K562 (cell line): ENCODE measurements around the gene SIRT7. TPM values are rescaled to one million over a fixed set of nuclear protein-coding genes. Genes with fewer than 3 reads are reported as not detected.

Source experiments
- ATAC-seq: fragments of 200-7000 bp; cut with Tn5 transposase; 3 replicates; pipeline ENCODE4 v1.9.1; 2020; ENCODE audit warnings: moderate library complexity
- BruUV-seq: library from RNA; stranded (reverse); fragments of 400-500 nt; replicated peaks from 2 replicates; lab custom pipeline; 2021; lab: Mats Ljungman, UMichigan
- CTCF ChIA-PET: fragments of 300-600 bp; formaldehyde crosslinking; extraction: SDS; loops from one replicate; lab custom pipeline; 2021; ENCODE audit warnings: low intra/inter-chr PET ratio; lab: Yijun Ruan, JAX
- POLR2A ChIA-PET: fragments of 300-600, 350-650 bp; sonication (Branson Sonifier 250); formaldehyde crosslinking; extraction: SDS; loops from one replicate; lab custom pipeline; 2021; ENCODE audit warnings: antibody characterized with exemption, inconsistent platforms; lab: Yijun Ruan, JAX
- DNase-seq, 4 experiments: peaks; one replicate each; pipeline versions ENCODE4 v3.0.0 to v3.0.0-alpha.2; 2011 to 2018; ENCODE audit warnings: low spot score in 3 of 4, mixed read lengths in 3 of 4; ENCODE audit errors: extremely low read depth in 1 of 4
- FAIRE-seq: peaks from 2 replicates; lab custom pipeline; 2011; peaks lifted over from hg19 to GRCh38; lab: Jason Lieb, UNC
- H2AFZ ChIP-seq: 2 replicates; pipeline ENCODE4 v1.6.0; 2011; ENCODE audit warnings: low read depth, low read length, control low read depth, inconsistent platforms
- H3K27ac ChIP-seq: fragments of 200-600 bp; 3 replicates; pipeline ENCODE4 v1.8.0; 2011; ENCODE audit warnings: low read depth, mild to moderate bottlenecking, control low read depth, inconsistent platforms, low read length, moderate library complexity, mixed read lengths; ENCODE audit errors: extremely low read depth
- H3K27me3 ChIP-seq, 2 experiments: fragments of 300-600 bp in 1 of 2; 2 replicates in 1 of 2; 3 replicates in 1 of 2; pipeline versions ENCODE4 v1.6.0 to v1.8.0; 2011; ENCODE audit warnings: inconsistent platforms in 2 of 2, low read length in 2 of 2, mild to moderate bottlenecking in 1 of 2, mixed read lengths in 1 of 2, moderate library complexity in 1 of 2; ENCODE audit not compliant: control insufficient read depth in 2 of 2, insufficient read depth in 2 of 2
- H3K36me3 ChIP-seq: fragments of 300-600 bp; 3 replicates; pipeline ENCODE4 v1.8.0; 2011; ENCODE audit warnings: mild to moderate bottlenecking, low read length, inconsistent platforms; ENCODE audit not compliant: control insufficient read depth, insufficient read depth
- H3K4me1 ChIP-seq, 2 experiments: fragments of 200-600 bp in 1 of 2; replicated peaks in 1 of 2; 2 replicates in 1 of 2; 3 replicates in 1 of 2; pipeline versions ENCODE4 v1.5.1 to v1.8.0; 2011; ENCODE audit warnings: inconsistent platforms in 2 of 2, low read length in 2 of 2, mild to moderate bottlenecking in 1 of 2, mixed read lengths in 1 of 2, moderate library complexity in 1 of 2; ENCODE audit not compliant: control insufficient read depth in 2 of 2, insufficient read depth in 2 of 2
- H3K4me2 ChIP-seq: 2 replicates; pipeline ENCODE4 v1.6.1; 2011; ENCODE audit warnings: low read length, control low read depth, inconsistent platforms, mixed read lengths; ENCODE audit not compliant: insufficient read depth
- H3K4me3 ChIP-seq: fragments of 200-600 bp; sonication (generic), shearing (Covaris generic); 2 replicates; pipeline ENCODE4 v1.5.1; 2016; ENCODE audit warnings: control low read depth, inconsistent platforms
- H3K79me2 ChIP-seq: fragments of 200-600 bp; 3 replicates; pipeline ENCODE4 v1.8.0; 2011; ENCODE audit warnings: low read length, inconsistent platforms; ENCODE audit not compliant: control insufficient read depth, insufficient read depth
- H3K9ac ChIP-seq, 2 experiments: 2 replicates each; pipeline versions ENCODE4 v1.6.0 to v1.6.1; 2011; ENCODE audit warnings: low read depth in 2 of 2, low read length in 2 of 2, control low read depth in 1 of 2, inconsistent platforms in 1 of 2, mild to moderate bottlenecking in 1 of 2, mixed read lengths in 1 of 2; ENCODE audit not compliant: insufficient read depth in 1 of 2
- H3K9me1 ChIP-seq: one replicate; pipeline ENCODE4 v1.6.0; 2011; ENCODE audit warnings: inconsistent platforms, mild to moderate bottlenecking, low read length, moderate library complexity; ENCODE audit not compliant: control insufficient read depth, insufficient read depth
- H3K9me3 ChIP-seq: replicated peaks from 2 replicates; pipeline ENCODE4 v1.5.1; 2011; ENCODE audit warnings: low read depth, low read length, inconsistent platforms; ENCODE audit not compliant: control insufficient read depth, insufficient read depth
- H4K20me1 ChIP-seq: replicated peaks from 2 replicates; pipeline ENCODE4 v1.6.1; 2011; ENCODE audit warnings: low read length, inconsistent platforms, mixed read lengths; ENCODE audit not compliant: control insufficient read depth, insufficient read depth
- HOXB6 ChIP-seq: fragments of 250-450 bp; sonication (Bioruptor Pico); IDR thresholded peaks from 2 replicates; pipeline ENCODE4 v1.5.1; 2022; ENCODE audit warnings: mild to moderate bottlenecking, borderline replicate concordance
- KHSRP ChIP-seq: fragments of 450-650 bp; IDR thresholded peaks from 2 replicates; pipeline ENCODE4 v1.6.1; 2017
- NFATC3 ChIP-seq: fragments of 450-650 bp; IDR thresholded peaks from 2 replicates; pipeline ENCODE4 v1.6.1; 2017; ENCODE audit warnings: mild to moderate bottlenecking
- OTX1 ChIP-seq: fragments of 450-650 bp; formaldehyde crosslinking; IDR thresholded peaks from 2 replicates; pipeline ENCODE4 v1.4.0; 2022; ENCODE audit warnings: mild to moderate bottlenecking
- ZNF23 ChIP-seq: fragments of 250-450 bp; sonication (Bioruptor Pico); IDR thresholded peaks from 2 replicates; pipeline ENCODE4 v1.4.0; 2020; ENCODE audit warnings: mild to moderate bottlenecking
- WGBS: fragments of 100-300 bp; shearing (Covaris generic); methylation state at CpG from one replicate; pipeline ENCODE4 v1.1.6; 2016; ENCODE audit warnings: low coverage, mixed read lengths; ENCODE audit not compliant: insufficient coverage; ENCODE audit errors: missing lambda C conversion rate; 5-methylcytosine and 5-hydroxymethylcytosine counted together
- in situ Hi-C: fragments of 300-500 bp; cut with MboI; formaldehyde crosslinking; loops from 4 replicates; pipeline ENCODE4 v1.15.0; 2018; ENCODE audit warnings: inconsistent platforms, mixed read lengths
- intact Hi-C: fragments of 100-400 bp; cut with micrococcal nuclease; formaldehyde crosslinking; loops from 2 replicates; pipeline ENCODE4 v1.14.2; 2022
- polyA plus RNA-seq, 8 experiments: library from polyadenylated mRNA; depleted of rRNA in 4 of 8; stranded (reverse) in 5 of 8; unstranded in 3 of 8; fragments of >200 nt; fragmentation: Nextera tagmentation in 2 of 8; fragmentation: Illumina TruSeq in 1 of 8; extraction: Ambion mirVana in 2 of 8; extraction: Trizol in 1 of 8; gene quantifications; 2 replicates each; pipeline versions ENCODE4 v1.2.1 to v1.2.3, GENCODE V29; 2011 to 2014; ENCODE audit warnings: inconsistent platforms in 1 of 8, missing spikeins in 1 of 8
- total RNA-seq, 7 experiments: library from RNA; depleted of rRNA in 6 of 7; stranded (reverse); fragments of >200 nt in 6 of 7; fragmentation: Illumina TruSeq in 2 of 7; extraction: Trizol in 2 of 7; gene quantifications; 2 replicates each; pipeline versions ENCODE4 v1.2.1 to v1.2.3, GENCODE V29; 2011 to 2021; ENCODE audit warnings: low replicate concordance in 1 of 7
- TF ChIP-seq, protein P1 (sequence below): sonication (generic); formaldehyde crosslinking; IDR thresholded peaks from 2 replicates; pipeline ENCODE4 v1.9.0; 2022; ENCODE audit warnings: mild to moderate bottlenecking, missing genetic modification reagents
- TF ChIP-seq, protein P2 (sequence below): fragments of 450-650 bp; IDR thresholded peaks from 2 replicates; pipeline ENCODE4 v1.6.1; 2018; ENCODE audit not compliant: partially characterized antibody

SIRT7 gene
- total and polyA plus RNA-seq, 9 of the 15 experiments (the other 6 are each of a cell fraction or from before 2014, with no cell fraction given), result 1.6 to 54.8 (median 20.3) TPM

DNA sequence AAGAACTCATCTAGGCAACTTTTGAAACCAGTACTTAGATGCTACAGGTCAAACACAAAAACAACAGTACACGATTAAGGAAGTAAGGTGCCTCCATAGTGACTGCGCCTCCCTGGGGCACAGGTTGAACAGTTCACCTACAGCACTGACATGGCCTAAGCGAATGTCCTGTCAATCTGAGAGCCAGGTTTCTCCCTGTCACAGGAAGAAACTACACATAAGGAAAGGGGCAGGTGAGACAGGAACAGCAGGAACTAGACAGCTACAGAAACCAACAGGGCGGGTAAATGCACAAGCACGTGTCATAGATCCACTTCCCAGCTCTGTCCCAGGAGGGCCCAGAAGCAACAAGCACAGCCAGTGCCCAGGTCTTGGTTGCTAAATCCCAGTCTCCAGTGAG, 38.9 kb downstream of the SIRT7 start:
- H3K4me2 ChIP-seq, result no peak overlapping the region
- in situ Hi-C loops (no loop called here), intact Hi-C loops (no loop called here)
- no peak overlapping the region for H3K27ac ChIP-seq
- H3K27me3 ChIP-seq, result no peaks in the 10 kb centered on the region
- H2AFZ ChIP-seq, result no peak overlapping the region
- TF ChIP-seq KHSRP (no peak), ZNF23 (no peak), NFATC3 (no peak), HOXB6 (CRISPR knock-in tag) (no peak), OTX1 (CRISPR knock-in tag) (no peak)
- TF ChIP-seq, protein P1, sequence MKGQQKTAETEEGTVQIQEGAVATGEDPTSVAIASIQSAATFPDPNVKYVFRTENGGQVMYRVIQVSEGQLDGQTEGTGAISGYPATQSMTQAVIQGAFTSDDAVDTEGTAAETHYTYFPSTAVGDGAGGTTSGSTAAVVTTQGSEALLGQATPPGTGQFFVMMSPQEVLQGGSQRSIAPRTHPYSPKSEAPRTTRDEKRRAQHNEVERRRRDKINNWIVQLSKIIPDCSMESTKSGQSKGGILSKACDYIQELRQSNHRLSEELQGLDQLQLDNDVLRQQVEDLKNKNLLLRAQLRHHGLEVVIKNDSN (CRISPR knock-in tag), result no peak
- TF ChIP-seq, protein P2, sequence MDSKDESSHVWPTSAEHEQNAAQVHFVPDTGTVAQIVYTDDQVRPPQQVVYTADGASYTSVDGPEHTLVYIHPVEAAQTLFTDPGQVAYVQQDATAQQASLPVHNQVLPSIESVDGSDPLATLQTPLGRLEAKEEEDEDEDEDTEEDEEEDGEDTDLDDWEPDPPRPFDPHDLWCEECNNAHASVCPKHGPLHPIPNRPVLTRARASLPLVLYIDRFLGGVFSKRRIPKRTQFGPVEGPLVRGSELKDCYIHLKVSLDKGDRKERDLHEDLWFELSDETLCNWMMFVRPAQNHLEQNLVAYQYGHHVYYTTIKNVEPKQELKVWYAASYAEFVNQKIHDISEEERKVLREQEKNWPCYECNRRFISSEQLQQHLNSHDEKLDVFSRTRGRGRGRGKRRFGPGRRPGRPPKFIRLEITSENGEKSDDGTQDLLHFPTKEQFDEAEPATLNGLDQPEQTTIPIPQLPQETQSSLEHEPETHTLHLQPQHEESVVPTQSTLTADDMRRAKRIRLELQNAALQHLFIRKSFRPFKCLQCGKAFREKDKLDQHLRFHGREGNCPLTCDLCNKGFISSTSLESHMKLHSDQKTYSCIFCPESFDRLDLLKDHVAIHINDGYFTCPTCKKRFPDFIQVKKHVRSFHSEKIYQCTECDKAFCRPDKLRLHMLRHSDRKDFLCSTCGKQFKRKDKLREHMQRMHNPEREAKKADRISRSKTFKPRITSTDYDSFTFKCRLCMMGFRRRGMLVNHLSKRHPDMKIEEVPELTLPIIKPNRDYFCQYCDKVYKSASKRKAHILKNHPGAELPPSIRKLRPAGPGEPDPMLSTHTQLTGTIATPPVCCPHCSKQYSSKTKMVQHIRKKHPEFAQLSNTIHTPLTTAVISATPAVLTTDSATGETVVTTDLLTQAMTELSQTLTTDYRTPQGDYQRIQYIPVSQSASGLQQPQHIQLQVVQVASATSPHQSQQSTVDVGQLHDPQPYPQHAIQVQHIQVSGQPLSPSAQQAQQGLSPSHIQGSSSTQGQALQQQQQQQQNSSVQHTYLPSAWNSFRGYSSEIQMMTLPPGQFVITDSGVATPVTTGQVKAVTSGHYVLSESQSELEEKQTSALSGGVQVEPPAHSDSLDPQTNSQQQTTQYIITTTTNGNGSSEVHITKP, result no peak
- ChIA-PET POLR2A (interaction anchor here (0.6 to 1.7 kb wide), 4 partner anchors 9 to 356 kb away, joined by 3 to 4 read pairs (median 4); no protein-coding TSS in a partner anchor), CTCF (no interaction called here)
- peak; percentile 28 for ATAC-seq
- peaks cover 58% of the 10 kb centered on the region for H3K36me3 ChIP-seq
- peaks cover 0 to 4% of the 10 kb centered on the region in 2 experiments; a peak in 1 of 5 replicates for H3K4me1 ChIP-seq
- no peak overlapping the region for H3K4me3 ChIP-seq
- peak overlapping the region in 1 of 2 experiments; percentile 33; a peak in 1 of 4 replicates for H3K9ac ChIP-seq
- BruUV-seq, result no TSS peak
- H3K9me3 ChIP-seq, result no peaks in the 10 kb centered on the region
- no peak for FAIRE-seq
- WGBS, result 95% methylated on average over 5 of the region's 5 CpGs
- peak in 1 of 4 experiments; percentile 3 for DNase-seq
- H4K20me1 ChIP-seq, result no peaks in the 10 kb centered on the region
- no peaks in the 10 kb centered on the region; the same call in 2 of the 3 replicates for H3K79me2 ChIP-seq
- H3K9me1 ChIP-seq, result no peaks in the 10 kb centered on the region
